Chondrocyte (in vitro differentiated cells): ENCODE results near the gene MYL6B. TPM values are rescaled to one million over a fixed set of nuclear protein-coding genes. Genes with fewer than 3 reads are reported as not detected.
"Not testable (repeated sequence)": the region's sequence is repeated elsewhere in the genome, so short reads cannot be mapped to it uniquely, and the experiment has no call there.

Source experiments
- DNase-seq: peaks from one replicate; pipeline ENCODE4 v3.0.0; 2021; ENCODE audit warnings: mixed read lengths, low spot score
- H3K27ac Mint-ChIP-seq: one replicate; pipeline ENCODE4 v1.8.0; 2021; ENCODE audit warnings: mild to moderate bottlenecking, moderate library complexity, mixed read lengths; ENCODE audit not compliant: unreplicated experiment
- H3K27me3 Mint-ChIP-seq: 2 replicates; pipeline ENCODE4 v1.8.0; 2021; ENCODE audit warnings: low read depth, mixed read lengths
- H3K36me3 Mint-ChIP-seq: 2 replicates; pipeline ENCODE4 v1.8.0; 2021; ENCODE audit warnings: low read depth, mixed read lengths
- H3K4me1 Mint-ChIP-seq: 2 replicates; pipeline ENCODE4 v1.8.0; 2021; ENCODE audit warnings: low read depth, mild to moderate bottlenecking, mixed read lengths
- H3K4me3 Mint-ChIP-seq: one replicate; pipeline ENCODE4 v1.8.0; 2021; ENCODE audit warnings: mild to moderate bottlenecking, moderate library complexity, mixed read lengths; ENCODE audit not compliant: unreplicated experiment
- H3K9me3 Mint-ChIP-seq: 2 replicates; pipeline ENCODE4 v1.8.0; 2021; ENCODE audit warnings: low read depth, mixed read lengths
- CTCF ChIP-seq: fragments of 200-600 bp; sonication (generic); IDR thresholded peaks from 2 replicates; pipeline ENCODE4 v1.5.0; 2021; ENCODE audit warnings: antibody characterized with exemption, mild to moderate bottlenecking, moderate library complexity
- total RNA-seq: library from RNA; stranded (reverse); gene quantifications from 3 replicates; pipeline ENCODE4 v1.2.1, GENCODE V29; 2021

The MYL6B gene
- total RNA-seq, 1 donor from 2014 or later = 70.5 TPM

GRCh38 chr12:56189099-56189917, 36.9 kb downstream of the MYL6B start, which contains the start of gene SMARCC2:
Gene SMARCC2, minus strand, starts transcription at chr12:56189483. Its CDS starts 22 bp downstream, at chr12:56189461.
- H3K9me3 Mint-ChIP-seq = no peaks in the 10 kb centered on the region
- peak within 1 kb of the TSS; percentile 99 for H3K27ac Mint-ChIP-seq
- H3K36me3 Mint-ChIP-seq = peaks cover 8% of the 10 kb centered on the region
- DNase-seq = no peak
- peak; percentile 87 for TF ChIP-seq CTCF
- peaks cover 33% of the 10 kb centered on the region for H3K4me1 Mint-ChIP-seq
- no peaks in the 10 kb centered on the region for H3K27me3 Mint-ChIP-seq
- H3K4me3 Mint-ChIP-seq = peak within 1 kb of the TSS; percentile 99

- no peaks in the 10 kb centered on the region for H3K9me3 Mint-ChIP-seq
- peaks cover 33% of the 10 kb centered on the region for H3K4me1 Mint-ChIP-seq
- H3K27me3 Mint-ChIP-seq = no peaks in the 10 kb centered on the region
- H3K36me3 Mint-ChIP-seq = peaks cover 4% of the 10 kb centered on the region
- peak; percentile 67 for TF ChIP-seq CTCF
- H3K27ac Mint-ChIP-seq = peak overlapping the region; percentile 99
- no peak for DNase-seq
- H3K4me3 Mint-ChIP-seq = peak overlapping the region; percentile 99
Observed at GRCh38 chr12:56189918-56190694, 37.7 kb downstream of the MYL6B start.

GRCh38 chr12:56190695-56191155, 38.3 kb downstream of the MYL6B start:
- TF ChIP-seq CTCF = no peak
- H3K27me3 Mint-ChIP-seq = no peaks in the 10 kb centered on the region
- peak overlapping the region; percentile 99 for H3K4me3 Mint-ChIP-seq
- no peak for DNase-seq
- H3K9me3 Mint-ChIP-seq = no peaks in the 10 kb centered on the region
- H3K27ac Mint-ChIP-seq = peak overlapping the region; percentile 99
- peaks cover 4% of the 10 kb centered on the region for H3K36me3 Mint-ChIP-seq
- peaks cover 33% of the 10 kb centered on the region for H3K4me1 Mint-ChIP-seq

GRCh38 chr12:56192582-56192981, 40.2 kb downstream of the MYL6B start:
- DNase-seq = no peak
- Mint-ChIP-seq H3K27me3 (no peaks in the 10 kb centered on the region), H3K9me3 (no peaks in the 10 kb centered on the region), H3K36me3 (no peaks in the 10 kb centered on the region), H3K27ac (no peak overlapping the region), H3K4me1 (peaks cover 37% of the 10 kb centered on the region), H3K4me3 (no peak overlapping the region)
- TF ChIP-seq CTCF = no peak

- Mint-ChIP-seq H3K36me3 (no peaks in the 10 kb centered on the region), H3K4me3 (no peak overlapping the region), H3K9me3 (no peaks in the 10 kb centered on the region), H3K4me1 (peaks cover 34% of the 10 kb centered on the region), H3K27me3 (no peaks in the 10 kb centered on the region), H3K27ac (peak overlapping the region; percentile 52)
- peak; percentile 92 for TF ChIP-seq CTCF
- DNase-seq = no peak
Observed at GRCh38 chr12:56193025-56193578, 40.7 kb downstream of the MYL6B start.

GRCh38 chr12:56196818-56197550, 44.6 kb downstream of the MYL6B start:
- not testable (repeated sequence) for DNase-seq, H3K4me3 Mint-ChIP-seq, H3K27me3 Mint-ChIP-seq, H3K9me3 Mint-ChIP-seq, H3K36me3 Mint-ChIP-seq
- peaks cover 27% of the 10 kb centered on the region for H3K4me1 Mint-ChIP-seq
- H3K27ac Mint-ChIP-seq = peak overlapping the region; percentile 91
